ENCODE results near the gene SHISA9. TPM values are rescaled to one million over a fixed set of nuclear protein-coding genes. Genes with fewer than 3 reads are reported as not detected.
"Not testable (repeated sequence)": the region's sequence is repeated elsewhere in the genome, so short reads cannot be mapped to it uniquely, and the experiment has no call there.

SHISA9 gene
- total RNA-seq, result not detected

DNA sequence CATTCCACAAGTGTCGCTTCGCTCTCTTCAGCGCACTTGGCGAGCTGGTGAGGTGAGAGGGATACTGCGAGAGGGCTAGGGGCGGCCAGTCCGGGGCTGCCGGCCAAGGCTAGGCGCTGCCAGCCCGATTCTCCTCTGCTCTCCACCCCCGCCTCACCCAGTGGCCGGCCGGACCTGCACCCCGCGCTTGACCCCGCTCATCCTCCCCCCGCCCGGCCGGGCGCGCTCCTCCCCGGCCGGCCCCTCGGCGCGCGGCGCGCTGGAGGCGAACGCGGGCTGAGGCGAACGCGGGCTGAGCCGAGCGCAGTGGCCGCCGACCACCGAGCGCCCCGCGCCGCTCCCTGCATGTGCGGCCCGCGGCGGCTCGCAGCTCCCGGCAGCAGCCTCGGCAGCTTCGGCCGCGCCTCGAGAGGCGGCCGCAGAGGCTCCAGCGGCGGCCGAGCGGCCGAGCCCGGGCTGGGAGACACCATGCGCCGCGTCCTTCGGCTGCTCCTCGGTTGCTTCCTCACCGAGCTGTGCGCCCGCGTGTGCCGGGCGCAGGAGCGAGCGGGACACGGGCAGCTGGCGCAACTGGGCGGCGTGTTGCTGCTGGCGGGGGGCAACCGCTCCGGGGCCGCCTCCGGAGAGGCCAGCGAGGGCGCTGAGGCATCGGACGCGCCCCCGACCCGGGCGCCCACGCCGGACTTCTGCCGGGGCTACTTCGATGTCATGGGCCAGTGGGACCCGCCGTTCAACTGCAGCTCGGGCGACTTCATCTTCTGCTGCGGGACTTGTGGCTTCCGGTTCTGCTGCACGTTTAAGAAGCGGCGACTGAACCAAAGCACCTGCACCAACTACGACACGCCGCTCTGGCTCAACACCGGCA is at the start of gene SHISA9:
TSS of gene SHISA9 (plus strand) at position 2 of the 865 bp plus-strand sequence.
- no peak within 1 kb of the TSS for H3K27ac ChIP-seq

DNA sequence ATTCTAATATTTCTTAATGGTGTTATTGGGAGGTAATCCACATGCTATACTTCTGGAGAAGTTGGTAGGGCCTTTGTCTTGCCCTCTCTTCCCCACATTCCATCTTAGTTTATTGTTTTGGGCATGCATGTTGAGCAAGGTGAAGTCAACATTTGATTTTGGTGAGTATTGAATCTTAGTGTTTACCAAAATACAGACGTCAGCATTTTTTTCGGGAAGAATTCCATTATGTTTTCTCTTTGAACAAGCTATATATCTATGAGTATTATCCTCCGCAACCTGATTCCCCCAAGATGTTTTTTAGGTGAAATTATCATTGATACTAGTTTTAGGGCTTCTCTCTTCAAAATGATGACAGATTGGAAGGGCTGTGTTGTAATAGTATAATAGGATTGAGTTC is 47.4 kb upstream of the SHISA9 start:
- Histone ChIP-seq H3K4me1 (no peaks in the 10 kb centered on the region), H3K27ac (no peak overlapping the region), H3K27me3 (no peaks in the 10 kb centered on the region), H3K36me3 (no peaks in the 10 kb centered on the region), H3K4me3 (no peak overlapping the region), H3K9me3 (no peaks in the 10 kb centered on the region)
- no peak for ATAC-seq
- no peak for DNase-seq
- TF ChIP-seq, protein P1, sequence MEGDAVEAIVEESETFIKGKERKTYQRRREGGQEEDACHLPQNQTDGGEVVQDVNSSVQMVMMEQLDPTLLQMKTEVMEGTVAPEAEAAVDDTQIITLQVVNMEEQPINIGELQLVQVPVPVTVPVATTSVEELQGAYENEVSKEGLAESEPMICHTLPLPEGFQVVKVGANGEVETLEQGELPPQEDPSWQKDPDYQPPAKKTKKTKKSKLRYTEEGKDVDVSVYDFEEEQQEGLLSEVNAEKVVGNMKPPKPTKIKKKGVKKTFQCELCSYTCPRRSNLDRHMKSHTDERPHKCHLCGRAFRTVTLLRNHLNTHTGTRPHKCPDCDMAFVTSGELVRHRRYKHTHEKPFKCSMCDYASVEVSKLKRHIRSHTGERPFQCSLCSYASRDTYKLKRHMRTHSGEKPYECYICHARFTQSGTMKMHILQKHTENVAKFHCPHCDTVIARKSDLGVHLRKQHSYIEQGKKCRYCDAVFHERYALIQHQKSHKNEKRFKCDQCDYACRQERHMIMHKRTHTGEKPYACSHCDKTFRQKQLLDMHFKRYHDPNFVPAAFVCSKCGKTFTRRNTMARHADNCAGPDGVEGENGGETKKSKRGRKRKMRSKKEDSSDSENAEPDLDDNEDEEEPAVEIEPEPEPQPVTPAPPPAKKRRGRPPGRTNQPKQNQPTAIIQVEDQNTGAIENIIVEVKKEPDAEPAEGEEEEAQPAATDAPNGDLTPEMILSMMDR (IDR thresholded peaks at IDR 0.05 in 4 of 5, conservative IDR thresholded peaks at IDR 0.05 in 1 of 5), result no peak
- no peak for TF ChIP-seq POLR2A (IDR thresholded peaks at IDR 0.05)
- in situ Hi-C loops (cut with MboI; ENCODE audit: low sequenced_read_pairs in 4 of 4), result no loop called here
- intact Hi-C loops (cut with DNase I; ENCODE audit: low total_unique reads), result no loop called here

More for the DNA sequence above, at the start of gene SHISA9:
- TF ChIP-seq, protein P1 (IDR thresholded peaks at IDR 0.05 in 4 of 5, conservative IDR thresholded peaks at IDR 0.05 in 1 of 5), result no peak
- no peak for TF ChIP-seq POLR2A (IDR thresholded peaks at IDR 0.05)
- Histone ChIP-seq H3K4me1 (no peaks in the 10 kb centered on the region), H3K27me3 (peaks cover 34 to 37% (median 37%) of the 10 kb centered on the region in 3 donors), H3K9me3 (no peaks in the 10 kb centered on the region), H3K4me3 (peak within 1 kb of the TSS in 1 of 4 donors; percentile 14), H3K36me3 (no peaks in the 10 kb centered on the region)
- no peak for ATAC-seq
- in situ Hi-C loops (cut with MboI; ENCODE audit: low sequenced_read_pairs in 4 of 4), result no loop called here
- intact Hi-C loops (cut with DNase I; ENCODE audit: low total_unique reads), result no loop called here
- no peak for DNase-seq

DNA sequence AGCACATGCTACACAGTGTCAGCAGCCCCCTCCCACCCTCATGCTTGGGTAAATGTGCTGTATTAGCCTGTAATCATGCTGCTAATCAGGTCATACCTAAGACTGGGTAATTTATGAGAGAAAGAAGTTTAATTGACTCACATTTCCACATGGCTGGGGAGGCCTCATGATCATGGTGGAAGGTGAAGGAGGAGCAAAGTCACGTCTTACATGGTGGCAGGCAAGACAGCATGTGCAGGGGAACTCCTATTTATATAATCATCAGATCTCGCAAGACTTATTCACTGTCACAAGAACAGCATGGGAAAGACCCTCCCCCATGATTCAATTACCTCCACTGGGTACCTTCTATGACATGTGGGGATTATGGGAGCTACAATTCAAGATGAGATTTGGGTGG is 44.0 kb upstream of the SHISA9 start:
- in situ Hi-C loops (cut with MboI; ENCODE audit: low sequenced_read_pairs in 4 of 4); H3K9me3 ChIP-seq; ATAC-seq; DNase-seq; H3K27ac ChIP-seq; H3K27me3 ChIP-seq; H3K4me3 ChIP-seq; H3K4me1 ChIP-seq; H3K36me3 ChIP-seq; intact Hi-C loops (cut with DNase I; ENCODE audit: low total_unique reads): not testable (repeated sequence)

DNA sequence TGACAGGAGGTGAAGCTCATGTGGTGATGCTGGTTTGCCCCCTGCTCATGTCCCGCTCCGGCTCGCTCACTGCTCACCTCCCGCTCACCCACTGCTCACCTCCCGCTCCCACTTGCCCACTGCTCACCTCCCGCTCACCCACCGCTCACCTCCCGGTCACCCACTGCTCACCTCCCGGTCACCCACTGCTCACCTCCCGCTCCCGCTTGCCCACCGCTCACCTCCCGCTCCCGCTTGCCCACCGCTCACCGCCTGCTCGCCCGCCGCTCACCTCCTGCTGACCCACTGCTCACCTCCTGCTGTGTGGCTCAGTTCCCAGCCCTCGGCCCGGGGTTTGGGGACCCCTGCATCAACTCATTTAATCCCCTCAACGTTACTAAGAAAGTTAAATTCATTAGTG is 39.1 kb upstream of the SHISA9 start:
- intact Hi-C loops (cut with DNase I; ENCODE audit: low total_unique reads) (no loop called here), in situ Hi-C loops (cut with MboI; ENCODE audit: low sequenced_read_pairs in 4 of 4) (no loop called here)
- ATAC-seq (no peak), DNase-seq (no peak)
- H3K4me1 ChIP-seq, result no peaks in the 10 kb centered on the region
- TF ChIP-seq POLR2A (IDR thresholded peaks at IDR 0.05), result no peak
- TF ChIP-seq, protein P1 (IDR thresholded peaks at IDR 0.05 in 4 of 5, conservative IDR thresholded peaks at IDR 0.05 in 1 of 5), result no peak
- no peak overlapping the region for H3K4me3 ChIP-seq
- no peaks in the 10 kb centered on the region for H3K27me3 ChIP-seq
- no peaks in the 10 kb centered on the region for H3K36me3 ChIP-seq
- H3K27ac ChIP-seq, result no peak overlapping the region
- H3K9me3 ChIP-seq, result no peaks in the 10 kb centered on the region

DNA sequence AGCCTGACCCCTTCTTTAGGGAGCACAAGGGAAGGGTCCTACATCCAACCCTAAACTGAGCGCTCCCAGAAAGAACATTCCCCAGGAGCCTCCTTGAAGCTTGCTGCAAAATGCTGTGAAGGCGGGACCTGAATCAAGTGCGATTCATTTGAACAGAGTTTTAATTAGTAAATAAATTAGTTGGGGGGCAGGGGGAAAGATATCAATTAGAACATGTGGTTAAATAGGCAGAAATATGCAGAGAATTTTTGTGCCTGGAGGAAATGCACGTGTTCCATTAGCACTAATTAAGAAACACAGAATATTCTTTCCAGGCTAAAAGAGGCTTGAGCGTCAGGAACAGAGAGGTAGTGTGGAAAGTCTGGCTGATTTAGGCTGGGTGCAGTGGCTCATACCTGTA is 38.5 kb upstream of the SHISA9 start:
- ATAC-seq, result no peak
- TF ChIP-seq, protein P1 (IDR thresholded peaks at IDR 0.05 in 4 of 5, conservative IDR thresholded peaks at IDR 0.05 in 1 of 5), result no peak
- no peak for TF ChIP-seq POLR2A (IDR thresholded peaks at IDR 0.05)

More for the DNA sequence above, 38.5 kb upstream of the SHISA9 start:
- H3K27me3 ChIP-seq, result no peaks in the 10 kb centered on the region
- in situ Hi-C loops (cut with MboI; ENCODE audit: low sequenced_read_pairs in 4 of 4), result no loop called here
- H3K9me3 ChIP-seq, result no peaks in the 10 kb centered on the region
- H3K27ac ChIP-seq, result no peak overlapping the region
- H3K4me1 ChIP-seq, result no peaks in the 10 kb centered on the region
- H3K36me3 ChIP-seq, result no peaks in the 10 kb centered on the region
- no peak for DNase-seq
- intact Hi-C loops (cut with DNase I; ENCODE audit: low total_unique reads), result no loop called here
- H3K4me3 ChIP-seq, result no peak overlapping the region
